Fibroblast of pulmonary artery (primary cell): ENCODE measurements around the gene USP36.

Experiments used
- DNase-seq: peaks from one replicate; pipeline ENCODE4 v3.0.0-alpha.2; 2010; ENCODE audit warnings: low read depth
- H3K4me3 ChIP-seq: replicated peaks from 2 replicates; pipeline ENCODE4 v1.5.1; 2011; ENCODE audit warnings: low read depth, mild to moderate bottlenecking, control low read depth, low read length, moderate library complexity
- TF ChIP-seq, protein P1 (sequence below): IDR thresholded peaks from 2 replicates; pipeline ENCODE4 v1.5.1; 2011; ENCODE audit warnings: mild to moderate bottlenecking, control low read depth, low read length, inconsistent platforms; ENCODE audit errors: missing control alignments

The USP36 gene

DNA sequence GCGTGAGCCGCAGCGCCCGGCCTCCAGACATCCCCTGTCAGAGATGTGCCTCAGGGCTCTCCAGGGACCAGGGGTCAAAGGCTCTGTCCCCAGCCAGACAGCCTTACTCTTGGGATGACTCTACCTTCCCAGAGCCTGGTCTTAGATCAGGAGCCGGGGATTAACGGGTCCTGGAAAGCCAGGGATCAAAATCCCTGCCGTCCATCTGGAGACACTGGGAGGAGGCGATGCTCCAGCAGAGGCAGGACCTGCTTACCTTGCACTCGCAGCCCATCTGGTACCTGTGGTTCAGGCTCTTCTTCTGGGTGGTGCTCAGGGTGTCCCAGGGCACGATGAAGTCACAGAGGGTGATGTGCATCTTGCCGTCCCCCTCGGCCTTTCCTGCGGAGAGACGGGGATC is 16.7 kb upstream of the USP36 start:
- H3K4me3 ChIP-seq = no peak overlapping the region
- TF ChIP-seq, protein P1, sequence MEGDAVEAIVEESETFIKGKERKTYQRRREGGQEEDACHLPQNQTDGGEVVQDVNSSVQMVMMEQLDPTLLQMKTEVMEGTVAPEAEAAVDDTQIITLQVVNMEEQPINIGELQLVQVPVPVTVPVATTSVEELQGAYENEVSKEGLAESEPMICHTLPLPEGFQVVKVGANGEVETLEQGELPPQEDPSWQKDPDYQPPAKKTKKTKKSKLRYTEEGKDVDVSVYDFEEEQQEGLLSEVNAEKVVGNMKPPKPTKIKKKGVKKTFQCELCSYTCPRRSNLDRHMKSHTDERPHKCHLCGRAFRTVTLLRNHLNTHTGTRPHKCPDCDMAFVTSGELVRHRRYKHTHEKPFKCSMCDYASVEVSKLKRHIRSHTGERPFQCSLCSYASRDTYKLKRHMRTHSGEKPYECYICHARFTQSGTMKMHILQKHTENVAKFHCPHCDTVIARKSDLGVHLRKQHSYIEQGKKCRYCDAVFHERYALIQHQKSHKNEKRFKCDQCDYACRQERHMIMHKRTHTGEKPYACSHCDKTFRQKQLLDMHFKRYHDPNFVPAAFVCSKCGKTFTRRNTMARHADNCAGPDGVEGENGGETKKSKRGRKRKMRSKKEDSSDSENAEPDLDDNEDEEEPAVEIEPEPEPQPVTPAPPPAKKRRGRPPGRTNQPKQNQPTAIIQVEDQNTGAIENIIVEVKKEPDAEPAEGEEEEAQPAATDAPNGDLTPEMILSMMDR = no peak
- DNase-seq = no peak

DNA sequence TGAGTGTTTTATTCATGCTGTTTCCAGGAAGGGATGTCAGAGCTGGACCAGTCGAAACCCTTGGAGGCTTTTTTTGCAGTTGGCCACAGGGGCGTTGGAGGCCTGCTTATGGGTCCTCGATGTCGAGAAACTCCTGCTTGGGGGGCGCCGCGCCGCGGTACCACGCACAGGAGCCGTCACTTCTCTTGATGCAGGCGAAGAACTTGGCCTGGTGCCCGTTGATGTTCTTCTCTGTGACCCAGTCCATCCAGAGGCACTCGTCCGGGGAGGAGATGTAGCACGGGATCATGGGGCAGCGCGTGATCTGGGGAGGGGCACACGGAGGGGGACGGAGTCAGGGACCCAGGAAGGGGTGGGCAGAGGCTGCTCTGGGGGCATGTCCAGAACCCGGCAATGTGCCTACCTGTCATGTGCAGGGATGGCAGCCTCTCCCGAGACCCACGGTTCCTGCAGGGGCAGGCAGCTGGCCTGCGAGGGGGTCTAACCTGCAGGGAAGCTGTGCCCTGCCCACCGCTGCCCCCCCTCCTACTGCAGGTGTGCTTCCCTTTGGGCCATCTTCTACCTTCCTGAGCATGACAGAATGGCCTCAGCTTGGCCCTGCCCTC is 15.0 kb upstream of the USP36 start:
- H3K4me3 ChIP-seq = no peak overlapping the region
- TF ChIP-seq, protein P1 = no peak
- DNase-seq = no peak

DNA sequence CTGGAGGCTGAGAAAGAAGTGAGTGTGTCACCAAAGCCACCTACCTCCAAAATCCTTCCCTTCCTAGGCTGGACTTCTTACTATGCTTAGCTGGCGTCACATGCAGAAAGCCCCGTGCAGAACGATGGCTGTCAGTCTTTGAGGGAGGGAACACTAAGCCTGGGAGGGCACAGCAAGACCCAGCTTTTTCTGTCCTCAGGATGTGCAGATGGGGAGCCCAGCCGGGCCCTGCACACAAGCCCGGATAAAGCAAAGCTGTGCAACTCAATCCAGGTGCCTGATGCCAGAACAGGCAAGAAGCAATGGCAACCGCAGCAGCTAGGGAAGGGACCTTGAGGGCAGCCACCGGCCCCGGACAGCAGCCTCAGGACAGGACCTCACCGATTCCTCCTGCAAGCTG is 13.9 kb upstream of the USP36 start:
- no peak overlapping the region for H3K4me3 ChIP-seq
- DNase-seq = no peak
- TF ChIP-seq, protein P1 = no peak

DNA sequence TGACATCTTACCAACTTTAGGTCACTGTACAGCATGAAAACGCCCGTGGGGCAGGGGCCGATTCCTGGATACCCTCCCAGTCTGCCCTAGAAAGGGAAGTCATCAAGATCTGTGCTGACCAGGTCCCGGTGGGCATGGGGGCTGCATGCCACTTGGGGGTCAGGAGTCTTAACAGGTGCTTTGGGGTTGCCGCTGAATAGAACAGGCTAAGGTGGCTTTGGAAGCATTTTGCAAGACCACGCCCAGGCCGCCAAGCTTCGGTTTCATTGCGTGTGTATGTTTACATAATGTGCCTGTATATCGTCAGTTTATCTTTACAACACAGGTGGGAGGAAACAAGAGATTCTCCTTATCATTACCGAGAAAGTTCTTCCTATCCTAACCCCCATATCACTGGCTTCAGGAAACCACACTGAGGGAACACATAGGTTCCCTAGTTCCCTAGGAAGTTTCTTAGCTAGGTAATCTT is 13.3 kb upstream of the USP36 start:
- TF ChIP-seq, protein P1 = no peak
- no peak overlapping the region for H3K4me3 ChIP-seq
- no peak for DNase-seq

DNA sequence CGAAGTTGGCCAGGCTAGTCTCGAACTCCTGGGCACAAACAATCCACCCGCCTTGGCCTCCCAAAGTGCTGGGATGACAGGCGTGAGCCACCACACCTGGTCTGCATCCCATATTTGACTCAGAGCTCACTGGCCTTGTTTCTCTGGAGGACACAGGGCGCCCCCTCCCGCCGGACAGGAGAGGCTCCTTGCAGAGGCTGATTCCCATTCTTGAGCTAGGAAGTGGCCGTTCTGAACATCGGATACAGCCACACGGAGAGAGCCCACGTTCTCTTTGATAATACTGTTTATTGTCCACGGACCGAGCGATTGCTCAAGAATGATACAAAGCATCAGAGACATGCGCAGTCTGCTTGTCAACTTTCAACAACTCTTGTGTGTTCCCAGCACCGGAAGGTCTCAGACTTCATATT is 12.1 kb upstream of the USP36 start:
- H3K4me3 ChIP-seq = no peak overlapping the region
- peak; percentile 26 for DNase-seq
- TF ChIP-seq, protein P1 = no peak

DNA sequence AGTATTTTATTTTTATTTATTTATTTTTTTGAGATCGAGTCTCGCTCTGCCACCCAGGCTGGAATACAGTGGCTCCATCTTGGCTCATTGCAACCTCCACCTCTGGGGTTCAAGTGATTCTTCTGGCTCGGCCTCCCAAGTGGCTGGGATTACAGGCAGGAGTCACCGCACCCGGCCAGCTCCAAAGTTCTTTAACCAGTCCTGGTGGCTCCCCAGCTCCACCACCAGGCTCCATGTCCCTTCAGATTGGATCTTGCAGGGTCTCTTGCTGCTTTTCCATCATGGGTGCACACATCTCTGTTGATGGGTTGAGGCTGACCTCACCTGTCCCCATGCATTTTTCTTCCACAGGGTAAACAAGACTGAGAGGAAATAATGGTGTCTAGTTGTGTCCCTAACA is 8.4 kb upstream of the USP36 start:
- TF ChIP-seq, protein P1 = no peak
- no peak for DNase-seq
- no peak overlapping the region for H3K4me3 ChIP-seq

DNA sequence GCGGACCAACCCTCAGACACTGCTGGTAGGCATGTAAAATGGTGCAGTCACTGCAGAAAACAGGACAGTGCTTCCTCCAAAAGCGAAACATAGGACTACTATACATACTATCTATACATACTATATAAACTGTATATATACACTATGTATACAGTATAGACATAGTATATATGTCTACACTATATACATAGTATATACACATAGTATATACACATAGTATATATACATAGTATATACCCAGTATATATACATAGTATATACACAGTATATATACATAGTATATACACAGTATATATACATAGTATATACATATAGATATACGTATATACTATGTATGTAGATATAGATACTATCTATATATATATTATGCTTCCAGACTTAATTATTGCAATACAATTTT is 6.4 kb upstream of the USP36 start:
- TF ChIP-seq, protein P1 = no peak
- no peak overlapping the region for H3K4me3 ChIP-seq
- DNase-seq = no peak
